DOHH2 (cell line): Measurements from ENCODE around the gene SECISBP2.

Source experiments
- H3F3A ChIP-seq: fragments of 200-600 bp; sonication (generic), shearing (Covaris generic); 2 replicates; pipeline ENCODE4 v1.6.0; 2016; ENCODE audit warnings: antibody characterized with exemption, mild to moderate bottlenecking; ENCODE audit not compliant: control insufficient read depth, insufficient read depth
- H3K27ac ChIP-seq: fragments of 200-600 bp; sonication (generic); 2 replicates; pipeline ENCODE4 v1.5.1; 2014; ENCODE audit warnings: low read depth, mild to moderate bottlenecking, low read length, moderate library complexity
- H3K27me3 ChIP-seq: fragments of 200-600 bp; sonication (generic); 2 replicates; pipeline ENCODE4 v1.6.1; 2014; ENCODE audit warnings: mild to moderate bottlenecking, low read length, mixed read lengths; ENCODE audit not compliant: control insufficient read depth
- H3K36me3 ChIP-seq: fragments of 200-600 bp; sonication (generic); 2 replicates; pipeline ENCODE4 v1.6.1; 2014; ENCODE audit warnings: mild to moderate bottlenecking, low read length, moderate library complexity, mixed read lengths; ENCODE audit not compliant: control insufficient read depth
- H3K4me1 ChIP-seq: fragments of 200-600 bp; sonication (generic); 2 replicates; pipeline ENCODE4 v1.6.1; 2014; ENCODE audit warnings: mild to moderate bottlenecking, low read length, mixed read lengths; ENCODE audit not compliant: control insufficient read depth
- H3K4me2 ChIP-seq: fragments of 200-600 bp; sonication (generic); 2 replicates; pipeline ENCODE4 v1.6.0; 2014; ENCODE audit warnings: mild to moderate bottlenecking, low read length, moderate library complexity
- H3K4me3 ChIP-seq: fragments of 200-600 bp; sonication (generic); 2 replicates; pipeline ENCODE4 v1.5.1; 2014; ENCODE audit warnings: mild to moderate bottlenecking, low read length, mixed read lengths
- H3K79me2 ChIP-seq: fragments of 200-600 bp; sonication (generic); 2 replicates; pipeline ENCODE4 v1.6.1; 2014; ENCODE audit warnings: mild to moderate bottlenecking, low read length, mixed read lengths; ENCODE audit not compliant: control insufficient read depth
- H3K9me2 ChIP-seq: fragments of 200-600 bp; sonication (generic); replicated peaks from 2 replicates; pipeline ENCODE4 v1.6.1; 2014; ENCODE audit warnings: mild to moderate bottlenecking, low read length, mixed read lengths; ENCODE audit not compliant: control insufficient read depth
- H3K9me3 ChIP-seq: fragments of 200-600 bp; sonication (generic); 2 replicates; pipeline ENCODE4 v1.6.1; 2014; ENCODE audit warnings: antibody characterized with exemption, low read length, mixed read lengths; ENCODE audit not compliant: control insufficient read depth, insufficient read depth
- H4K20me1 ChIP-seq: fragments of 200-600 bp; sonication (generic); 2 replicates; pipeline ENCODE4 v1.6.0; 2014; ENCODE audit warnings: low read depth, mild to moderate bottlenecking, antibody characterized with exemption, low read length, moderate library complexity; ENCODE audit not compliant: control insufficient read depth, insufficient read depth
- EZH2phosphoT487 ChIP-seq: fragments of 200-600 bp; sonication (generic); IDR thresholded peaks from 2 replicates; pipeline ENCODE4 v1.6.1; 2017; ENCODE audit warnings: borderline replicate concordance, mild to moderate bottlenecking, antibody characterized with exemption, low read length, moderate library complexity, mixed read lengths
- TF ChIP-seq, protein P1 (sequence below): fragments of 200-600 bp; sonication (generic); IDR thresholded peaks from one replicate; pipeline ENCODE4 v1.5.1; 2014; ENCODE audit warnings: antibody characterized with exemption, mild to moderate bottlenecking, low read depth, low read length; ENCODE audit not compliant: poor library complexity, severe bottlenecking

Gene SECISBP2

DNA sequence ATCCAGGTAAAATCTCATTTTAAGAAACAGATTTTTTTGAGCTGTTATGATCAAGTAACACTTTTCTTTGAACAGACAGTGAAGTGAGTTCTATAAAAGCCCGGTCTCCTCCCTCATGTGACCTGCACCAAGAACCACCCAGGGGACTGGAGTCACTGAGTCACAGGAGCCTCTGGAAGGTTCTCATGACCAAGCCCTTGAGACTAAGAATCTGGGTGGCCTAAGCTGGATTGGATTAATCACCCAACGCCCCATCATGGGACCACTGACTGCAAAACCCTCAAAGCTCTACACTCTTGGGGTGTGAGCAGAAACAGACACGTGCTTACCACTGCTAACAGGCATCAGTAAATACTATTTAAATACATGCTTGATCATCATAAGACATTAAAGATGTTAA lies 48.4 kb downstream of the SECISBP2 start:
- TF ChIP-seq EZH2phosphoT487 = no peak
- TF ChIP-seq, protein P1, sequence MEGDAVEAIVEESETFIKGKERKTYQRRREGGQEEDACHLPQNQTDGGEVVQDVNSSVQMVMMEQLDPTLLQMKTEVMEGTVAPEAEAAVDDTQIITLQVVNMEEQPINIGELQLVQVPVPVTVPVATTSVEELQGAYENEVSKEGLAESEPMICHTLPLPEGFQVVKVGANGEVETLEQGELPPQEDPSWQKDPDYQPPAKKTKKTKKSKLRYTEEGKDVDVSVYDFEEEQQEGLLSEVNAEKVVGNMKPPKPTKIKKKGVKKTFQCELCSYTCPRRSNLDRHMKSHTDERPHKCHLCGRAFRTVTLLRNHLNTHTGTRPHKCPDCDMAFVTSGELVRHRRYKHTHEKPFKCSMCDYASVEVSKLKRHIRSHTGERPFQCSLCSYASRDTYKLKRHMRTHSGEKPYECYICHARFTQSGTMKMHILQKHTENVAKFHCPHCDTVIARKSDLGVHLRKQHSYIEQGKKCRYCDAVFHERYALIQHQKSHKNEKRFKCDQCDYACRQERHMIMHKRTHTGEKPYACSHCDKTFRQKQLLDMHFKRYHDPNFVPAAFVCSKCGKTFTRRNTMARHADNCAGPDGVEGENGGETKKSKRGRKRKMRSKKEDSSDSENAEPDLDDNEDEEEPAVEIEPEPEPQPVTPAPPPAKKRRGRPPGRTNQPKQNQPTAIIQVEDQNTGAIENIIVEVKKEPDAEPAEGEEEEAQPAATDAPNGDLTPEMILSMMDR = no peak
- H4K20me1 ChIP-seq = no peaks in the 10 kb centered on the region
- no peak overlapping the region for H3K4me2 ChIP-seq
- no peaks in the 10 kb centered on the region for H3K79me2 ChIP-seq
- no peak overlapping the region for H3K27ac ChIP-seq
- no peaks in the 10 kb centered on the region for H3K9me3 ChIP-seq
- no peak overlapping the region for H3K4me3 ChIP-seq
- no peaks in the 10 kb centered on the region for H3F3A ChIP-seq
- H3K27me3 ChIP-seq = no peaks in the 10 kb centered on the region
- H3K9me2 ChIP-seq = no peaks in the 10 kb centered on the region
- peaks cover 4% of the 10 kb centered on the region for H3K36me3 ChIP-seq
- no peaks in the 10 kb centered on the region for H3K4me1 ChIP-seq

DNA sequence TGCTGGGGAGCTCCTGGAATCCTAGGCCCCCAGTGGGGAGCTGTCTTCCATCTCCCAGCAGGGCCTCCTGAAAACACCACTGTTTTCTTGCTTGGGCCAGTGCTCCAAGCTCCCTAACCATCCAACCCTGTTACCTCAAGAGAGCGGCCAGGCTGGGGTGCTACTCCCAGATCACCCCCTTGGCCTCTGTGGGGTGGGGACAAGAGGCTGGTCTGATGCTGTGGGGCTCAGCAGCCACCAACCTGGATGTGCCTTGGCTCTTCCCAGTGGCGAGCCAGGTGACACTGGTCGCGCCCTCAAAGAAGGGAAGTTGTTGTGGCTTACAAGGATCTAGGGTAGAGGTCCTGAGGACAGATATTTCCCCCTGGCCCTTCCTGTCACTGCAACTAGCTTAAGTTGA lies 49.0 kb downstream of the SECISBP2 start:
- H4K20me1 ChIP-seq = no peaks in the 10 kb centered on the region
- no peaks in the 10 kb centered on the region for H3K79me2 ChIP-seq
- TF ChIP-seq EZH2phosphoT487 = no peak
- TF ChIP-seq, protein P1 = no peak
- no peak overlapping the region for H3K4me3 ChIP-seq
- no peaks in the 10 kb centered on the region for H3K4me1 ChIP-seq
- H3K9me2 ChIP-seq = no peaks in the 10 kb centered on the region
- no peaks in the 10 kb centered on the region for H3F3A ChIP-seq
- no peaks in the 10 kb centered on the region for H3K27me3 ChIP-seq
- no peaks in the 10 kb centered on the region; the same call in 1 of the 2 replicates for H3K36me3 ChIP-seq
- H3K9me3 ChIP-seq = no peaks in the 10 kb centered on the region
- no peak overlapping the region for H3K27ac ChIP-seq
- H3K4me2 ChIP-seq = no peak overlapping the region

DNA sequence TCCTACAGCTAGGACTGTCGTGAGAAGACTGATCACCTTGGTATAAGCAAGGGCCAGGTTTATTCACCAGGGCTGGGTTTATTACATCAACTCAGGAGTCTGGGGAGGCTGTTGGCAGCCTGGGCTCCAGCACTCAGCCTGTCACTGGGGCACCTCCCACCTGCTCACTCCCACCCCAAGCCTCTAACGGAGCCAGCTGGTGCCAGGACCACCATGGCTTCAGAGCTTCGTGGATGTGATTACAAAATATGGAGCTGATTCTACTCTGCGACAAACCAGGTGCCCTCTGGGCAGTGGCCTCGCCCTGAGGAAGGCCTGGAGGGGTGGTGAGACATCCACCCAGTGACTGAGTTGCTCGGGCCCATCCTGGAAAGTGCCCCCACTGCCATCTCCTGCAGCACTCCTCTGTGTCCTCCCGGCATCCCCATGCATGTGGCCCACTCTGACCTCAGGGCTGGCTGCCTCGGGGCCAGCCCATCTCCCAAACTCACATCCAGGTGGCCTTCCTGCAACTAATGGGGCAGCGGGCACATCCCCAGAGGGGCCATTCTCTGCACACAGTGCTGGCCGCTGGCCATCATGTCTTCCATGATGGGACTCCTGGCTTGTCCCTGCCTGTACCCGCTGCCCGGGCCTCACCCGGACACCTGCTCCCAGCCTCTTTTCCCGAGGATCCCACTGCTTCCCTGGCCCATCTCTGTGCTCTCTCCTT lies 49.6 kb downstream of the SECISBP2 start:
- no peaks in the 10 kb centered on the region; the same call in 1 of the 2 replicates for H3K36me3 ChIP-seq
- H3K4me1 ChIP-seq = no peaks in the 10 kb centered on the region
- H3K79me2 ChIP-seq = no peaks in the 10 kb centered on the region
- H3K9me3 ChIP-seq = no peaks in the 10 kb centered on the region
- no peaks in the 10 kb centered on the region for H3K9me2 ChIP-seq
- no peaks in the 10 kb centered on the region for H4K20me1 ChIP-seq
- H3K4me3 ChIP-seq = no peak overlapping the region
- no peaks in the 10 kb centered on the region for H3K27me3 ChIP-seq
- H3K27ac ChIP-seq = no peak overlapping the region
- no peaks in the 10 kb centered on the region for H3F3A ChIP-seq
- H3K4me2 ChIP-seq = no peak overlapping the region
- no peak for TF ChIP-seq EZH2phosphoT487
- TF ChIP-seq, protein P1 = no peak
